VCaP (cell line): ENCODE measurements around the gene PLAAT3.

Experiments used
- H3K27ac ChIP-seq: fragments of 450-650 bp; 2 replicates; pipeline ENCODE4 v1.5.1; 2017
- CTCF ChIP-seq: fragments of 450-650 bp; conservative IDR thresholded peaks from 2 replicates; pipeline ENCODE4 v1.5.1; 2017; ENCODE audit warnings: mild to moderate bottlenecking, moderate library complexity

The PLAAT3 gene

GRCh38 chr11:63613517-63614135 lies 607 bp downstream of the PLAAT3 start:
- TF ChIP-seq CTCF, result no peak; the same call in 1 of the 2 replicates
- peak overlapping the region; percentile 89 for H3K27ac ChIP-seq

GRCh38 chr11:63612181-63612580 lies 2.1 kb downstream of the PLAAT3 start:
- TF ChIP-seq CTCF, result no peak
- H3K27ac ChIP-seq, result peak overlapping the region; percentile 89; the same call in 1 of the 2 replicates

- 0 out of 2 replicates have a peak, but pooled peaks have one; percentile 15 for TF ChIP-seq CTCF
- H3K27ac ChIP-seq, result peak overlapping the region; percentile 89
These were observed 2.9 kb downstream of the PLAAT3 start for GRCh38 chr11:63611395-63611747.

- peak overlapping the region; percentile 89 for H3K27ac ChIP-seq
- TF ChIP-seq CTCF, result peak; percentile 61
These were observed 3.4 kb downstream of the PLAAT3 start for GRCh38 chr11:63610604-63611394.

GRCh38 chr11:63609971-63610580 lies 4.2 kb downstream of the PLAAT3 start:
- no peak for TF ChIP-seq CTCF
- peak overlapping the region; percentile 89; the same call in 1 of the 2 replicates for H3K27ac ChIP-seq

- H3K27ac ChIP-seq, result peak overlapping the region; percentile 89; the same call in 1 of the 2 replicates
- TF ChIP-seq CTCF, result no peak
These were observed 4.7 kb downstream of the PLAAT3 start for GRCh38 chr11:63609536-63609935.
